Effector memory CD4-positive, alpha-beta T cell (primary cell): ENCODE results near the gene ATXN1.
A peak's percentile ranks its signal among the peaks of the same experiment; 100 is the strongest.

ENCODE experiments used
- DNase-seq, 3 donors: peaks; one replicate each; pipeline ENCODE4 v3.0.0-alpha.2; 2020
- H3K27ac ChIP-seq: 2 replicates; pipeline ENCODE4 v1.7.0; 2013; ENCODE audit warnings: mild to moderate bottlenecking, low read length, moderate library complexity; ENCODE audit not compliant: insufficient read depth, poor library complexity, severe bottlenecking
- H3K27me3 ChIP-seq: replicated peaks from 2 replicates; pipeline ENCODE4 v1.7.0; 2013; ENCODE audit warnings: mild to moderate bottlenecking, low read length; ENCODE audit not compliant: insufficient read depth, control insufficient read depth, poor library complexity, severe bottlenecking
- H3K36me3 ChIP-seq: 2 replicates; pipeline ENCODE4 v1.7.0; 2013; ENCODE audit warnings: mild to moderate bottlenecking, low read length, moderate library complexity; ENCODE audit not compliant: control insufficient read depth, insufficient read depth
- H3K4me1 ChIP-seq: 2 replicates; pipeline ENCODE4 v1.7.0; 2013; ENCODE audit warnings: low read length, mild to moderate bottlenecking; ENCODE audit not compliant: control insufficient read depth, insufficient read depth, poor library complexity, severe bottlenecking
- H3K4me3 ChIP-seq: 2 replicates; pipeline ENCODE4 v1.7.0; 2013; ENCODE audit warnings: low read length, low read depth, mild to moderate bottlenecking; ENCODE audit not compliant: insufficient read depth, poor library complexity, severe bottlenecking
- H3K9me3 ChIP-seq: 2 replicates; pipeline ENCODE4 v1.7.0; 2013; ENCODE audit warnings: mild to moderate bottlenecking, low read length, moderate library complexity; ENCODE audit not compliant: control insufficient read depth

The ATXN1 gene

GRCh38 chr6:16295471-16295870, 465.8 kb downstream of the ATXN1 start:
- H3K4me3 ChIP-seq: no peak overlapping the region

GRCh38 chr6:16295060-16295459, 466.2 kb downstream of the ATXN1 start:
- no peaks in the 10 kb centered on the region for H3K27me3 ChIP-seq
- no peaks in the 10 kb centered on the region for H3K36me3 ChIP-seq
- H3K27ac ChIP-seq: no peak overlapping the region
- no peaks in the 10 kb centered on the region for H3K9me3 ChIP-seq
- H3K4me3 ChIP-seq: no peak overlapping the region
- H3K4me1 ChIP-seq: no peaks in the 10 kb centered on the region
- no peak for DNase-seq

More at GRCh38 chr6:16295471-16295870, 465.8 kb downstream of the ATXN1 start:
- no peak overlapping the region for H3K27ac ChIP-seq
- H3K36me3 ChIP-seq: no peaks in the 10 kb centered on the region
- H3K27me3 ChIP-seq: no peaks in the 10 kb centered on the region
- no peak for DNase-seq
- no peaks in the 10 kb centered on the region for H3K4me1 ChIP-seq
- H3K9me3 ChIP-seq: no peaks in the 10 kb centered on the region

- Histone ChIP-seq H3K27me3 (no peaks in the 10 kb centered on the region), H3K4me1 (no peaks in the 10 kb centered on the region), H3K27ac (no peak overlapping the region), H3K36me3 (no peaks in the 10 kb centered on the region), H3K4me3 (no peak overlapping the region), H3K9me3 (no peaks in the 10 kb centered on the region)
- DNase-seq: no peak
These were observed 466.9 kb downstream of the ATXN1 start for GRCh38 chr6:16294371-16294770.

- H3K36me3 ChIP-seq: no peaks in the 10 kb centered on the region
- H3K4me3 ChIP-seq: no peak overlapping the region
- no peaks in the 10 kb centered on the region for H3K27me3 ChIP-seq
- no peaks in the 10 kb centered on the region for H3K9me3 ChIP-seq
- no peak for DNase-seq
- no peaks in the 10 kb centered on the region for H3K4me1 ChIP-seq
- H3K27ac ChIP-seq: no peak overlapping the region
These were observed 468.3 kb downstream of the ATXN1 start for GRCh38 chr6:16292942-16293341.

GRCh38 chr6:16292432-16292831, 468.8 kb downstream of the ATXN1 start:
- no peaks in the 10 kb centered on the region for H3K4me1 ChIP-seq
- no peak for DNase-seq
- no peaks in the 10 kb centered on the region for H3K27me3 ChIP-seq
- H3K4me3 ChIP-seq: no peak overlapping the region
- no peaks in the 10 kb centered on the region for H3K36me3 ChIP-seq
- H3K9me3 ChIP-seq: no peaks in the 10 kb centered on the region
- H3K27ac ChIP-seq: no peak overlapping the region

GRCh38 chr6:16291739-16292138, 469.5 kb downstream of the ATXN1 start:
- no peak for DNase-seq
- Histone ChIP-seq H3K4me1 (no peaks in the 10 kb centered on the region), H3K9me3 (no peaks in the 10 kb centered on the region), H3K36me3 (no peaks in the 10 kb centered on the region), H3K27ac (no peak overlapping the region), H3K27me3 (no peaks in the 10 kb centered on the region), H3K4me3 (no peak overlapping the region)

- H3K27me3 ChIP-seq: no peaks in the 10 kb centered on the region
- DNase-seq: no peak
- H3K4me3 ChIP-seq: no peak overlapping the region
- H3K36me3 ChIP-seq: no peaks in the 10 kb centered on the region
- H3K9me3 ChIP-seq: no peaks in the 10 kb centered on the region
- no peaks in the 10 kb centered on the region for H3K4me1 ChIP-seq
- H3K27ac ChIP-seq: no peak overlapping the region
These were observed 473.1 kb downstream of the ATXN1 start for GRCh38 chr6:16288163-16288562.

GRCh38 chr6:16286151-16286522, 475.1 kb downstream of the ATXN1 start:
- Histone ChIP-seq H3K9me3 (no peaks in the 10 kb centered on the region), H3K27ac (no peak overlapping the region), H3K27me3 (no peaks in the 10 kb centered on the region), H3K4me3 (no peak overlapping the region), H3K4me1 (no peaks in the 10 kb centered on the region), H3K36me3 (no peaks in the 10 kb centered on the region)
- peak in 1 of 3 donors; percentile 6 for DNase-seq

GRCh38 chr6:16285467-16286150, 475.7 kb downstream of the ATXN1 start:
- Histone ChIP-seq H3K36me3 (no peaks in the 10 kb centered on the region), H3K4me1 (no peaks in the 10 kb centered on the region), H3K9me3 (no peaks in the 10 kb centered on the region), H3K27me3 (no peaks in the 10 kb centered on the region), H3K4me3 (no peak overlapping the region), H3K27ac (no peak overlapping the region)
- DNase-seq: no peak

- Histone ChIP-seq H3K27me3 (no peaks in the 10 kb centered on the region), H3K4me1 (no peaks in the 10 kb centered on the region), H3K4me3 (no peak overlapping the region), H3K27ac (no peak overlapping the region), H3K36me3 (no peaks in the 10 kb centered on the region), H3K9me3 (no peaks in the 10 kb centered on the region)
- DNase-seq: no peak
These were observed 476.8 kb downstream of the ATXN1 start for GRCh38 chr6:16284472-16284871.
